NCI-H1048 (cell line): ENCODE results near the gene TLK2.
"Not testable (repeated sequence)": the region's sequence is repeated elsewhere in the genome, so short reads cannot be mapped to it uniquely, and the experiment has no call there.

ENCODE experiments used
- DNase-seq: peaks from one replicate; lab custom pipeline; 2025; lab: John Stamatoyannopoulos, UW

Gene TLK2

GRCh38 chr17:62558941-62559340 lies 80.3 kb downstream of the TLK2 start:
- DNase-seq = not testable (repeated sequence)

DNA sequence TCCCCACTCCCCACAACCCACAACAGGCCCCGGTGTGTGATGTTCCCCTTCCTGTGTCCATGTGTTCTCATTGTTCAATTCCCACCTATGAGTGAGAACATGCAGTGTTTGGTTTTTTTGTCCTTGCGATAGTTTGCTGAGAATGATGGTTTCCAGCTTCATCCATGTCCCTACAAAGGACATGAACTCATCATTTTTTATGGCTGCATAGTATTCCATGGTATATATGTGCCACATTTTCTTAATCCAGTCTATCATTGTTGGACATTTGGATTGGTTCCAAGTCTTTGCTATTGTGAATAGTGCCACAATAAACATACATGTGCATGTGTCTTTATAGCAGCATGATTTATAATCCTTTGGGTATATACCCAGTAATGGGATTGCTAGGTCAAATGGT lies 82.3 kb downstream of the TLK2 start:
- not testable (repeated sequence) for DNase-seq

DNA sequence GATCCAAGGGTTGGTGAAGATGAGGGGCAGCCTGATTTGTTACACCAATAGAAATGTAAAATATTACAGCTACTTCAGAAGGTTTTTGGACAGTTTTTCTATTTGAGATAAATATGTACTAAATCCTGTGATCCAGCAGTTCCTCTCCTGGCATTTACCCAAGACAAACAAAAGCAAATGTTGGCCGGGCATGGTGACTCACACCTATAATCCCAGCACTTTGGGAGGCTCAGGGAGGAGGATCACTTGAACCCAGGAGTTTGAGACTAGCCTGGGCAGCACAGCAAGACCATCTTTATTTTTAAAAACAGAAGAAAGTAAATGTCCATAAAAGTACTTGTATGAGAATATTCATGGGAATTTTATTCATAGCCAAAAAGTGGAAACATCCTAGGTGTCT lies 84.0 kb downstream of the TLK2 start:
- no peak for DNase-seq

- DNase-seq = no peak
Measured at GRCh38 chr17:62565817-62566216, 87.2 kb downstream of the TLK2 start.

- no peak for DNase-seq
Measured at GRCh38 chr17:62566996-62567578, 88.5 kb downstream of the TLK2 start.

DNA sequence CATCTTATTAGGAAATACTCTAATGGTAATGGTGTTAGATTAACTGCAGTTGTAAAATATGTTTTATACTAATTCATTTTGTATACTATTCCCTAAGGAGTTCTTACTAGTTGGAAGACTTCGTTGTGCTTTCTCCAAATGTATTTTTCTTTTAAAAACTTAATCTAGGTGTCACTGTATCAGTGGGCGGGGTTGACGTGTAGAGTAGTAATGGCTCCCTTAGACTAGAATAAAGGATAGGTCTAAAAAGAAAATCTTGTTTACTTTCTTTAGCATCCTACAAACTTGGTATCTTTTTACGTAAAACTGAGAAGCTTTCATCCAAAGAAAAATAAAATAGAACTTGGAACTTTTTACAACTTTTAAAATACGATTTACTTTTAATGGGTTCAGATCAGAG lies 93.9 kb downstream of the TLK2 start:
- DNase-seq = no peak

DNA sequence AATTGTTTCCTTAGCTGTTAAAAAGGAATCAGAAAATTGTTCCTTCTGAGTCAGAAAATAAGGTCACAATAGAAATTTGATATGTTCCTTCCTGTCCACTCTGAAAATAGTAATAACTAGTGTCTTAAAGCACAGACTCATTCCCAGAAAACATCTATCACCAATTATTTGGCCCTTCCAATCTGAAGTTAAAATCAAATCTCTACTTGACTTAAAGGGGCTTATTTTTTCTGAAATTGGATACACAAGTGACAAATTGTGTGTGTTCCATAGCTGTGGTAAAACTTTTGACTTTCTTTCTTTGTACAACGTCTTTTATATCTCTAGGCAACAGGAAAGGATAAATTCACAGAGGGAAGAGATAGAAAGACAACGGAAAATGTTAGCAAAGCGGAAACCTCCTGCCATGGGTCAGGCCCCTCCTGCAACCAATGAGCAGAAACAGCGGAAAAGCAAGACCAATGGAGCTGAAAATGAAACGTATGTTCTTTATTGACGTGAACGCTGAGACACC lies 94.3 kb downstream of the TLK2 start:
- DNase-seq = no peak

- no peak for DNase-seq
Measured at GRCh38 chr17:62573480-62574117, 95.0 kb downstream of the TLK2 start.

DNA sequence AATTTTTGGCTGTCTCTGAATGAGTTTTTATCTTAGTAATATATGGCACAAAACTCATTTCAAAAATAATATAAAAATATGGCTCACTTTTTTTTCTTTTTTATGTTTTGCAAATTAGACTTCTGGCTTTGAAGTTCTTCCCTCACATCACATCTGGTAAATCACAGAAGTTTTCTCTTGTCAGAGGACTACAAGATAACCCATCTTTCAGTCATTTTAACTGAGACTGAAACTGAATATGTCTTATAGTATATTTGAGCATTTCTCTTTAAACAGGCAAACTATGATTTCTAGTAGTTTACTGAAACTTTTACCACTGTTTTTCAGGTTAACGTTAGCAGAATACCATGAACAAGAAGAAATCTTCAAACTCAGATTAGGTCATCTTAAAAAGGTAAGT lies 97.8 kb downstream of the TLK2 start:
- no peak for DNase-seq

- DNase-seq = no peak
Measured at GRCh38 chr17:62578757-62579487, 100.3 kb downstream of the TLK2 start.

DNA sequence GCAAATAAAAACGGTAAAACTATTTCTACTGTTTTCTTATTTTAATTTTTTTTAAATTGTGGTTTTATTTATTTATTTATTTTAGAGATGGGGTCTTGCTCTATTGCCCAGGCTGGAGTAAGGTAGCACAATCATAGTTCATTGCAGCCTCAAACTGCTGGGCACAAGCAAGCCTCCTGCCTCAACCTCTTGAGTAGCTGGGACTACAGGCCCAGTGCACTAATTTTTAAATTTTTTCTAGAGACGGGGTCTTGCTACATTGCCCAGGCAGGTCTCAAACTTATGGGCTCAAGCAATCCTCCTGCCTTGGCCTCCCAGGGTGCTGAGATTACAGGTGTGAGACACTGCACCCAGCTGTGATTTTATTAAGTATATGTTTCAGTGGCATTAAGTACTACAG lies 102.3 kb downstream of the TLK2 start:
- no peak for DNase-seq

- no peak for DNase-seq
Measured at GRCh38 chr17:62581764-62582163, 103.1 kb downstream of the TLK2 start.

DNA sequence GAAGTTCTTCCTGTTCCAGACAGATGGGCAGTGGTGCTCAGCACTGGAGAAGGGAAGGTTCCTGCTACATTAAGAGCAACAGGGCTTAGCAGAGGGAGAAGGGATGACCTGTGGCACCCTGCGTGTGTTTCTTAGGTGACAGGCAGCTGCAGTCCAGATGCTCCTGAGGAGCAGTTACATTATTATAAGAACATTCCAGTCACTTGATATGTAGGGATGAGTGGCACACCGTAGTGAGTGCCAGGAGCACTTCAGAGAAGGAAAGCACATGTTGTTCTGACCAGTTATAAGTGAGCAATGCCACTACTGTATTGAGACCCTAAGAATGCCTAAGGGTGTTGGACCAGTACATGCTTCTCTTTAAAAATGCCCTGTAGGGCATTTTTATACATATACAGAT lies 108.9 kb downstream of the TLK2 start:
- no peak for DNase-seq

DNA sequence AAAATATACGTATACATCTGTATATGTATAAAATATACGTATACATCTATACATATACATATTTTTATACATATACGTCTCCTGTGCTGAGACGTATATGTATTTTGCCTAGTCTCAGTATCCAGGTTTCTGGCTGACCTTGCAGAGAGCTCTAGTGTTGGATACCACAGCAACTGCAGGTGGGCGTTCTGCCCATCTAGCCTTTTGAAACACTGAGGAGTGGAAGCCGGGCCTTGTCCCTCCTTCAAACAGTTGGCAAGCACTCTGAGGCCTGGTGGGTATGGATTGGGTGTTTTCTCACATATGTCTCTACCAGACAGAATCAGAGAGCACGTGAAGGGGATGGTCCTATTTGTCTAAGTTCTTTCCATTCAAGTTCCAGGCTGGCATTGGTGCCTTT lies 109.5 kb downstream of the TLK2 start:
- no peak for DNase-seq

GRCh38 chr17:62591333-62591732 lies 112.7 kb downstream of the TLK2 start:
- no peak for DNase-seq

GRCh38 chr17:62591822-62592221 lies 113.2 kb downstream of the TLK2 start:
- not testable (repeated sequence) for DNase-seq

GRCh38 chr17:62592341-62593099 lies 113.9 kb downstream of the TLK2 start:
- DNase-seq = no peak

GRCh38 chr17:62595484-62595883 lies 116.9 kb downstream of the TLK2 start:
- DNase-seq = no peak

GRCh38 chr17:62596662-62597061 lies 118.0 kb downstream of the TLK2 start:
- DNase-seq = no peak

DNA sequence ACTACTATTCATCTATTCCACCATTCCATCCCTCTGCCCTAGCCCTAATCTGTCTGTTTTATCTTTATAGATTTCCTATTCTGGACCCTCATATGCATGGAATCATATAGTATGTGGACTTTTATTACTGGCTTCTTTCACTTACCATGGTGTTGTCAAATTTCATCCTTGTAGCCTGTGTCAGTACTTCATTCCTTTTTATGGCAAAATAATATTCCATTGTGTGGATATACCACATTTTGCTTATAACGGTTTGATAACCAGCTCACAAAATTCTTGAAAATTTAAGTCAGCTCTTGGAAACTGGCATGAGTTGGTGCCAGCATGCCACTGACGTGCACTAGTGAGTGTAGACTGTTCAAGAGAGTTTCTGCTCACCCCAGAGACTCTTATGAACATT lies 118.5 kb downstream of the TLK2 start:
- DNase-seq = no peak

DNA sequence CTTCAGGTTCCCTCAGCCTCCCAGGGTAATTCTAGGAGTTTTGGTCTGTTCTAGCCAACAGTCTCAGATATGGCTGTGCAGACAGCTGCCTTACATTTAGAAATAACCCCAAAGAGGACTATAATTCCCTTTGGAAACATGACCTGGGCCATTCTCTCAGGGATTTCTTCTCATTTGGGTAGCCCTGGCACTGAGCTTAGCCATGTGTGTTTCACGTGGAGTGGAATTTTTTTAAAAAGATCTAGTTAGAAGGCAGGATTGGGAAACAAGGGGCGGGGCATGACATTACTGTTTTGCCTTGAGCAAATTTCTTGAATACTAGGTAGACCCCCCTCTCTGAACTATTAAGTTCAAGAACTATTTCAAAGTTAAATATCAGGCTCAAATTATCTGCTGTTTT lies 119.3 kb downstream of the TLK2 start:
- DNase-seq = no peak

GRCh38 chr17:62599964-62600657 lies 121.5 kb downstream of the TLK2 start:
- DNase-seq = no peak
